ENCODE data around the gene CCNF. TPM values are rescaled to one million over a fixed set of nuclear protein-coding genes. Genes with fewer than 3 reads are reported as not detected.
A peak's percentile ranks its signal among the peaks of the same experiment; 100 is the strongest.

The CCNF gene
- total and polyA plus RNA-seq, 9 donors, result 0.87 to 2.5 (median 1.8) TPM

GRCh38 chr16:2468725-2469398 lies 39.6 kb downstream of the CCNF start:
- no peak overlapping the region for H3K4me3 ChIP-seq
- H3K27me3 ChIP-seq, result peaks cover 6% of the 10 kb centered on the region

DNA sequence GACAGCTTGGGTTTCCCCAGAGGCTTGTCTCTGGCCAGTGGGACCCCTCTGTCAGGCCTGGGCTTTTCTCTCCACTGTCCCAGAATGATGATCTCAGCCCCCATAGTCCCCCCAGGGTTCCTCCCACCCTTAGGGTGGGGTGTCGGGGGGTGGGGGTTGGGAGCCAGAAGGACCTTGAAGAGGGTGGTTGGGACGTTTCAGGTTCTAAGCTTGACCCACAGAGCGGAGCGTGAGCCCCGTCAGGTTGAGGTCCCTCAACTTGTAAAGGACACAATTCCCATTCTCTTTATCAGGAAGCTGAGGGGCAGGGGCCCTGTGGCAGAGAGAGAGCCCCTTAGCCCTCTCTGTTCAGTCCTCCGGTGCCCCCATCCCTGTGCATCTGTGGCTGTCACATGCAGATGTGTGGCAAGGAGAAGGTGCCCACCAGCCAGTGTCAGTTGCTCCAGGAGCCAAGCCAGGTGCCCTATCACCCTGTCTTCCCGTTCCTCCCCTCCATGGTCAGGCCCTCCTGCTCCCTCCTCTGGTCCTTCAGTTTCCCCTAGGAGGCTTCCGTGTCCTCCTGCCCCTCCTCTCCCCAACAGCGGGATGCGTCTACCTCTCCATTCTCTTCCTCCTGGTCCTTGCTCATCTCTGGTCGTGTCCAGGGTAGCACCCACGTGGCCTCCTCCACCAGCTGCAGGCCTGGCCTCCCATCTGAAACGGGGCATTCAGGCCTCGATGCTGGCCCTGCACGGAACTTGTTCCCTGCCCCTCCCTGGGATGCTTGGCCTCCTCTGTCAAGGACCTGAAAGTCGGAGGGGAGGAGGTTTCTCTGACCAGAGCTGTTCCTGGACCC lies 40.4 kb downstream of the CCNF start:
- DNase-seq, result no peak
- intact Hi-C loops (cut with DNase I), result no loop called here
- H3K36me3 ChIP-seq, result no peaks in the 10 kb centered on the region
- no peaks in the 10 kb centered on the region for H3K9me3 ChIP-seq
- H3K4me1 ChIP-seq (ENCODE audit: insufficient read depth), result peaks cover 8% of the 10 kb centered on the region
- H3K27ac ChIP-seq, result no peak overlapping the region
- peaks cover 6% of the 10 kb centered on the region for H3K27me3 ChIP-seq
- TF ChIP-seq POLR2A (IDR thresholded peaks at IDR 0.05) (no peak), CTCF (IDR thresholded peaks at IDR 0.05) (no peak), EP300 (IDR thresholded peaks at IDR 0.05) (no peak)
- 42 to 55% (median 43%) methylated on average over 13 to 16 of the region's 16 CpGs for WGBS, 3 donors
- no peak overlapping the region for H3K4me3 ChIP-seq

More at GRCh38 chr16:2468725-2469398, 39.6 kb downstream of the CCNF start:
- WGBS, 3 donors, result 22 to 27% (median 22%) methylated on average over 12 to 14 of the region's 14 CpGs
- peak in 1 of 5 donors; percentile 35 for DNase-seq
- intact Hi-C loops (cut with DNase I), result no loop called here
- TF ChIP-seq POLR2A (IDR thresholded peaks at IDR 0.05) (no peak), CTCF (IDR thresholded peaks at IDR 0.05) (no peak), EP300 (IDR thresholded peaks at IDR 0.05) (no peak)
- H3K9me3 ChIP-seq, result no peaks in the 10 kb centered on the region
- H3K36me3 ChIP-seq, result no peaks in the 10 kb centered on the region
- H3K4me1 ChIP-seq (ENCODE audit: insufficient read depth), result peaks cover 8% of the 10 kb centered on the region
- H3K27ac ChIP-seq, result no peak overlapping the region

GRCh38 chr16:2470234-2470601 lies 41.0 kb downstream of the CCNF start:
- Histone ChIP-seq H3K36me3 (no peaks in the 10 kb centered on the region), H3K9me3 (no peaks in the 10 kb centered on the region), H3K4me3 (no peak overlapping the region), H3K27ac (no peak overlapping the region), H3K4me1 (ENCODE audit: insufficient read depth) (peaks cover 8% of the 10 kb centered on the region), H3K27me3 (peaks cover 6% of the 10 kb centered on the region)
- DNase-seq, result no peak
- intact Hi-C loops (cut with DNase I), result no loop called here
- TF ChIP-seq POLR2A (IDR thresholded peaks at IDR 0.05), result no peak
- no peak for TF ChIP-seq CTCF (IDR thresholded peaks at IDR 0.05)
- no peak for TF ChIP-seq EP300 (IDR thresholded peaks at IDR 0.05)
- WGBS, 3 donors, result 75 to 84% (median 76%) methylated on average over 7 of the region's 7 CpGs

DNA sequence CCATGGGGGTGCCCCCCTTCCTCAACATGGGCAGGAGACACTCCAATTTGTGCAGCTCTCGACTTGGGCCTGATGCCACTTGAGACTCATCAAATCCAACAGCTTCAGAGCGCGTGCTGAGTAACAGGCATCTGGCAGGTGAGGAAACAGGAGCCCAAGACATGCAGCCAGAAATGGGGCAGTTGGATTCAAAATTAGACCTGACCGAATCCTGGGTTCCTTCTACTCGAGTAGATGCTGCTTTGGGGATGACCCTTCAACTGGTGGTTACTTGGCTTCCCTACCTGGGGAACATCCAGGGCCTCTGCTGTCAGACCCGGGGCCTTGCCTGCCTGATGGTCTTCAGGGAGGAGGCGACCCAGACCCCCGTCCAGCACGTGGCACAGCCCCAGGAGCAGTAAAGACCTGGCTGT lies 41.4 kb downstream of the CCNF start:
- TF ChIP-seq EP300 (IDR thresholded peaks at IDR 0.05) (no peak), POLR2A (IDR thresholded peaks at IDR 0.05) (no peak), CTCF (IDR thresholded peaks at IDR 0.05) (no peak)
- DNase-seq, result no peak
- H3K27me3 ChIP-seq, result peaks cover 6% of the 10 kb centered on the region
- intact Hi-C loops (cut with DNase I), result no loop called here
- no peaks in the 10 kb centered on the region for H3K9me3 ChIP-seq
- H3K4me3 ChIP-seq, result no peak overlapping the region
- H3K27ac ChIP-seq, result no peak overlapping the region
- peaks cover 10% of the 10 kb centered on the region for H3K4me1 ChIP-seq (ENCODE audit: insufficient read depth)
- H3K36me3 ChIP-seq, result no peaks in the 10 kb centered on the region
- 22 to 43% (median 27%) methylated on average over 6 to 9 of the region's 9 CpGs for WGBS, 3 donors

All from ovary (tissue), 9 donors.